GM23338 (cell line): Measurements from ENCODE around the gene CNTNAP4. TPM values are rescaled to one million over a fixed set of nuclear protein-coding genes. Genes with fewer than 3 reads are reported as not detected.

Experiments used
- ATAC-seq: fragments of 200-7000 bp; cut with Tn5 transposase; 3 replicates; pipeline ENCODE4 v1.9.1; 2020
- DNase-seq: peaks from one replicate; pipeline ENCODE4 v3.0.0-alpha.2; 2015; ENCODE audit warnings: low spot score
- H2AFZ ChIP-seq: fragments of 200-600 bp; sonication (generic); 2 replicates; pipeline ENCODE4 v1.8.0; 2016; ENCODE audit warnings: antibody characterized with exemption, mild to moderate bottlenecking, moderate library complexity
- H3F3A ChIP-seq: fragments of 200-600 bp; sonication (generic); replicated peaks from 2 replicates; pipeline ENCODE4 v1.8.0; 2017; ENCODE audit warnings: antibody characterized with exemption, mixed run types, low read depth
- H3K27ac ChIP-seq: fragments of 200-600 bp; sonication (generic); 2 replicates; pipeline ENCODE4 v1.6.1; 2016; ENCODE audit warnings: low read depth
- H3K27me3 ChIP-seq: fragments of 200-600 bp; sonication (generic); 2 replicates; pipeline ENCODE4 v1.8.0; 2016; ENCODE audit warnings: mild to moderate bottlenecking, mixed run types, moderate library complexity; ENCODE audit not compliant: insufficient read depth
- H3K36me3 ChIP-seq: fragments of 200-600 bp; sonication (generic); 2 replicates; pipeline ENCODE4 v1.8.0; 2016; ENCODE audit warnings: mild to moderate bottlenecking; ENCODE audit not compliant: insufficient read depth
- H3K4me1 ChIP-seq: fragments of 200-600 bp; sonication (generic); 2 replicates; pipeline ENCODE4 v1.8.0; 2016; ENCODE audit warnings: mild to moderate bottlenecking, moderate library complexity; ENCODE audit not compliant: insufficient read depth
- H3K4me2 ChIP-seq: fragments of 200-600 bp; sonication (generic); 2 replicates; pipeline ENCODE4 v1.7.1; 2017; ENCODE audit warnings: mixed run types
- H3K4me3 ChIP-seq: fragments of 200-600 bp; sonication (generic); 2 replicates; pipeline ENCODE4 v1.6.1; 2016; ENCODE audit warnings: mixed run types
- H3K79me2 ChIP-seq: fragments of 200-600 bp; sonication (generic); replicated peaks from 2 replicates; pipeline ENCODE4 v1.8.0; 2017; ENCODE audit warnings: mild to moderate bottlenecking; ENCODE audit not compliant: insufficient read depth
- H3K9me2 ChIP-seq: fragments of 200-600 bp; sonication (generic); 2 replicates; pipeline ENCODE4 v1.8.0; 2017; ENCODE audit not compliant: insufficient read depth
- H4K20me1 ChIP-seq: fragments of 200-600 bp; sonication (generic); replicated peaks from 2 replicates; pipeline ENCODE4 v1.8.0; 2017; ENCODE audit warnings: mild to moderate bottlenecking; ENCODE audit not compliant: insufficient read depth
- H3K27ac Mint-ChIP-seq: 2 replicates; pipeline ENCODE4 v1.8.0; 2020; ENCODE audit warnings: inconsistent platforms, mild to moderate bottlenecking, moderate library complexity, mixed read lengths
- H3K27me3 Mint-ChIP-seq: 3 replicates; pipeline ENCODE4 v1.8.0; 2022; ENCODE audit warnings: low read depth, mild to moderate bottlenecking, moderate library complexity, mixed read lengths, inconsistent platforms; ENCODE audit not compliant: insufficient read depth, poor library complexity
- H3K36me3 Mint-ChIP-seq: 3 replicates; pipeline ENCODE4 v1.8.0; 2021; ENCODE audit warnings: low read depth, mild to moderate bottlenecking, inconsistent platforms, moderate library complexity, mixed read lengths
- H3K4me1 Mint-ChIP-seq: 3 replicates; pipeline ENCODE4 v1.8.0; 2020; ENCODE audit warnings: mild to moderate bottlenecking, inconsistent platforms, mixed read lengths
- H3K4me3 Mint-ChIP-seq: 3 replicates; pipeline ENCODE4 v1.8.0; 2021; ENCODE audit warnings: moderate library complexity, mild to moderate bottlenecking, inconsistent platforms, mixed read lengths
- H3K9me3 Mint-ChIP-seq: 3 replicates; pipeline ENCODE4 v1.8.0; 2020; ENCODE audit warnings: moderate library complexity, mild to moderate bottlenecking, inconsistent platforms, mixed read lengths
- CREB1 ChIP-seq: fragments of 250-450 bp; sonication (Bioruptor Pico); IDR thresholded peaks from 2 replicates; pipeline ENCODE4 v1.5.0; 2020; ENCODE audit warnings: low read depth, mild to moderate bottlenecking, moderate library complexity
- CTCF ChIP-seq, 2 experiments: fragments of 200-600 bp in 1 of 2; sonication (generic) in 1 of 2; conservative IDR thresholded peaks; 2 replicates each; pipeline versions ENCODE4 v1.5.1 to v1.6.1; 2016 to 2017; ENCODE audit warnings: antibody characterized with exemption in 2 of 2, low read depth in 2 of 2, mild to moderate bottlenecking in 2 of 2, moderate library complexity in 1 of 2
- ETS1 ChIP-seq: IDR thresholded peaks from 2 replicates; pipeline ENCODE4 v1.6.1; 2016; ENCODE audit warnings: antibody characterized with exemption
- EZH2 ChIP-seq: fragments of 200-600 bp; sonication (generic); IDR thresholded peaks from one replicate; pipeline ENCODE4 v1.8.0; 2017; ENCODE audit warnings: antibody characterized with exemption, mild to moderate bottlenecking, low read depth; ENCODE audit not compliant: unreplicated experiment
- EZH2phosphoT487 ChIP-seq: fragments of 200-600 bp; sonication (generic); IDR thresholded peaks from one replicate; pipeline ENCODE4 v1.8.1; 2018; ENCODE audit warnings: antibody characterized with exemption; ENCODE audit not compliant: unreplicated experiment
- JUNB ChIP-seq: IDR thresholded peaks from one replicate; pipeline ENCODE4 v1.6.1; 2016; ENCODE audit warnings: antibody characterized with exemption; ENCODE audit not compliant: unreplicated experiment
- NANOG ChIP-seq: IDR thresholded peaks from 2 replicates; pipeline ENCODE4 v1.6.1; 2016; ENCODE audit warnings: antibody characterized with exemption, borderline replicate concordance
- POLR2AphosphoS5 ChIP-seq: IDR thresholded peaks from 2 replicates; pipeline ENCODE4 v1.6.1; 2016; ENCODE audit warnings: antibody characterized with exemption, low read depth
- REST ChIP-seq: IDR thresholded peaks from one replicate; pipeline ENCODE4 v1.6.1; 2018; ENCODE audit warnings: antibody characterized with exemption; ENCODE audit not compliant: unreplicated experiment
- STAT1 ChIP-seq: IDR thresholded peaks from one replicate; pipeline ENCODE4 v1.6.1; 2016; ENCODE audit warnings: antibody characterized with exemption; ENCODE audit not compliant: unreplicated experiment
- ZNF114 ChIP-seq: fragments of 250-450 bp; sonication (Bioruptor Pico); IDR thresholded peaks from 2 replicates; pipeline ENCODE4 v1.5.0; 2020; ENCODE audit warnings: mild to moderate bottlenecking, moderate library complexity
- ZNF331 ChIP-seq: fragments of 250-450 bp; sonication (Bioruptor Pico); IDR thresholded peaks from 2 replicates; pipeline ENCODE4 v1.5.0; 2020; ENCODE audit warnings: low read depth, mild to moderate bottlenecking, moderate library complexity
- ZNF462 ChIP-seq: fragments of 250-450 bp; sonication (Bioruptor Pico); IDR thresholded peaks from 2 replicates; pipeline ENCODE4 v1.5.0; 2020; ENCODE audit warnings: mild to moderate bottlenecking, moderate library complexity
- polyA plus RNA-seq: library from polyadenylated mRNA; unstranded; fragments of >200 nt; fragmentation: Nextera tagmentation; extraction: Ambion mirVana; gene quantifications from 2 replicates; pipeline ENCODE4 v1.2.1, GENCODE V29; 2016
- total RNA-seq: library from RNA; depleted of rRNA; stranded (reverse); fragments of >200 nt; shearing (Covaris generic); gene quantifications from 2 replicates; pipeline ENCODE4 v1.2.3, GENCODE V29; 2014

Gene CNTNAP4
- total and polyA plus RNA-seq, 2 experiments from 2014 or later, result not detected

- Histone ChIP-seq H3K4me2 (no peak overlapping the region), H3K27me3 (no peaks in the 10 kb centered on the region), H3K9me2 (no peaks in the 10 kb centered on the region), H3F3A (no peaks in the 10 kb centered on the region), H4K20me1 (no peaks in the 10 kb centered on the region), H3K4me1 (no peaks in the 10 kb centered on the region), H3K36me3 (no peaks in the 10 kb centered on the region), H2AFZ (no peak overlapping the region), H3K27ac (no peak overlapping the region), H3K79me2 (no peaks in the 10 kb centered on the region), H3K4me3 (no peak overlapping the region)
- no peak for ATAC-seq
- DNase-seq, result no peak
- peaks cover 6% of the 10 kb centered on the region; the same call in 2 of the 3 replicates for H3K36me3 Mint-ChIP-seq
- TF ChIP-seq POLR2AphosphoS5 (no peak), STAT1 (no peak), EZH2phosphoT487 (no peak), CTCF (conservative IDR thresholded peaks at IDR 0.05; ENCODE audit: low read depth in 2 of 2) (no peak), ETS1 (no peak), JUNB (no peak), ZNF114 (no peak), ZNF331 (CRISPR knock-in tag) (no peak), EZH2 (no peak), CREB1 (CRISPR knock-in tag) (no peak), ZNF462 (CRISPR knock-in tag) (no peak), NANOG (no peak), REST (no peak)
- H3K4me1 Mint-ChIP-seq, result no peaks in the 10 kb centered on the region
- H3K9me3 Mint-ChIP-seq, result peaks cover 71% of the 10 kb centered on the region
- peaks cover 4% of the 10 kb centered on the region for H3K27me3 Mint-ChIP-seq
- no peak overlapping the region for H3K27ac Mint-ChIP-seq
- no peak overlapping the region for H3K4me3 Mint-ChIP-seq
Observed at GRCh38 chr16:76444832-76445231, 167.6 kb downstream of the CNTNAP4 start.
